Renal cortex interstitium (tissue), 11 donors: ENCODE results near the gene STX1B. TPM values are rescaled to one million over a fixed set of nuclear protein-coding genes. Genes with fewer than 3 reads are reported as not detected.

ENCODE experiments used
- DNase-seq, 11 donors: peaks; one replicate each; pipeline ENCODE4 v3.0.0-alpha.2; 2013; ENCODE audit warnings: low read depth in 9 of 11, low spot score in 4 of 11; ENCODE audit errors: extremely low read depth in 1 of 11
- polyA plus RNA-seq, 3 donors: library from polyadenylated mRNA; unstranded; fragments of 120-200 nt; gene quantifications; one replicate each; pipeline ENCODE4 v1.2.1, GENCODE V29; 2013; ENCODE audit not compliant: insufficient read length in 3 of 3

The STX1B gene
- polyA plus RNA-seq, 3 donors, result 1.2 to 2.7 (median 1.6) TPM

DNA sequence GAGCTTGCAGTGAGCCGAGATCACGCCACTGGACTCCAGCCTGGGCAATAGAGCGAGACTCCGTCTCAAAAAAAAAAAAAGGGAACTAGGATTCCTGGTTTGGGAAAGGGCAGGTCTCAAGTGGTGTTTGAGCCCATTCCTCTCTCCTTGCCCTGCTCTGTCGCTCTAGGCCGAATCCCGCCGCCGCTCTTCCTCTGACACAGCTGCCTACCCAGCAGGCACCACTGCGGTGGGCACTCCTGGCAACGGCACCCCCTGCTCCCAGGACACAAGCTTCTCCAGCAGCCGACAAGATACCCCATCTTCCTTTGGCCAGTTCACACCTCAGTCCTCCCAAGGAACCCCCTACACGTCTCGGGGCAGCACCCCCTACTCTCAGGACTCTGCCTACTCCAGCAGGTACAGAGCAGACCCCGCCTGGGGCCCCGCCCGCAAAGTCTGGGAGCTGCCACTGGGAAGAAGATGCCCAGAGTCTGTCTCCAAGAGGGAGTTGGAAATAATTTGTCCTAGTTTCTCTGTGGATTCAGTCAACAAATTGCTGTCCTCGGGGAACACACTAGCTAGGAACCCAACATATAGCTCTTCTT is 46.4 kb downstream of the STX1B start:
- DNase-seq, result no peak

DNA sequence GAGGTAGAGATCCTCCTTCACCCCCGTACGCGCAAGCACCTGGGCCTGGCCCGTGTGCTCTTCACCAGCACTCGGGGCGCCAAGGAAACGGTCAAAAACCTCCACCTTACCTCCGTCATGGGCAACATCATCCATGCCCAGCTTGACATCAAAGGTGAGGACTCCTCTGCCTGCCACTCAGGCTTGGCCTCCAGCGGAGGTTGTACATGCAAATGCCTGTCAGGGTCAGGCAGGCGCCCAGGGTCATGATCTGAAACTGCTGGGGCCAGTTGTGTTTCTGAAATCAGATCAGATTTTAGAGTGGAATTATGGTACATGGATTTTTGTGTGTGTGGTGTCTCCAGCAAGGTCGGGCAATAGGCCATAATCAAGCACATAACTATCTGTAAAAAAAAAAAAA is 49.1 kb downstream of the STX1B start:
- DNase-seq, result no peak

DNA sequence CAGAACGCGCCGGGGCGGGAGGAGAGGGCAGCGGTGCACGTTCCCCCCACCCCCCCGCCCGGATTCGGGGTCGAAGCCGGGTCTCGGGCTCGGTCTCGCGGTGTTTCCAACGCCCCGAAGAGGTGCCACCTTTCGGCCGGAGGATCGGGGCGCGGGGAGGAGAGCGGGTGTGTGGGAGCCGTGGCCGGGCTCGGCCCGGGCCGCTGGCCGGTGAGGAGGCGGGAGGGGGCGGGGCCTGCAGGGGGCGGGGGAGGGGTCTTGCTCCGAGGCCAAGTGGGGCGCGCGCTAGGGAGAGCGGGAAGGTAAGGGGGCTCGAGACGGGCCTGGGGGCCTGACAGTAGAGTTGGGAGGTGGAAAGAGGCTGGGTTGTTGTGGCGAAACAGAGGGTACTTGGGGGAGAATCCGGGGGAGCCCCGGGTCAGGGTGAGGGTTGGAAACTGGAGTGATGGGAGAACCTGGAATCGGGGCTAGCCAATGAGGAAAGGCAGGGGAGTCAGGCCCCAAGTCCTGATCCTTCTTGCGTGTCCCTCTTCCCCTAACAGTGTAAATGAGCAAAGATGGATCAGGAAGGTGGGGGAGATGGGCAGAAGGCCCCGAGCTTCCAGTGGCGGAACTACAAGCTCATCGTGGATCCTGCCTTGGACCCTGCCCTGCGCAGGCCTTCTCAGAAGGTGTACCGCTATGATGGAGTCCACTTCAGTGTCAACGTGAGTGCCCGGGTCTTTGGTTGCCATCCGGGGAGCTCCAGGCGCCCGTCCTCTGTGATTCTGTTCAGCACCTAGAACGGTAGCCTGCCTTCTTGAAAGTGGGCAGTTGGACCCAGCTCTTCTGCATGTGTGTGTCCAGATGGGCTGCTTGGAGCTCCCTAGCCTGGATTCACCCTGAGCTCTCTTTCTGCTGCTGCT is 52.0 kb downstream of the STX1B start:
- DNase-seq, result peak in 2 of 11 donors; percentile 33 to 34

DNA sequence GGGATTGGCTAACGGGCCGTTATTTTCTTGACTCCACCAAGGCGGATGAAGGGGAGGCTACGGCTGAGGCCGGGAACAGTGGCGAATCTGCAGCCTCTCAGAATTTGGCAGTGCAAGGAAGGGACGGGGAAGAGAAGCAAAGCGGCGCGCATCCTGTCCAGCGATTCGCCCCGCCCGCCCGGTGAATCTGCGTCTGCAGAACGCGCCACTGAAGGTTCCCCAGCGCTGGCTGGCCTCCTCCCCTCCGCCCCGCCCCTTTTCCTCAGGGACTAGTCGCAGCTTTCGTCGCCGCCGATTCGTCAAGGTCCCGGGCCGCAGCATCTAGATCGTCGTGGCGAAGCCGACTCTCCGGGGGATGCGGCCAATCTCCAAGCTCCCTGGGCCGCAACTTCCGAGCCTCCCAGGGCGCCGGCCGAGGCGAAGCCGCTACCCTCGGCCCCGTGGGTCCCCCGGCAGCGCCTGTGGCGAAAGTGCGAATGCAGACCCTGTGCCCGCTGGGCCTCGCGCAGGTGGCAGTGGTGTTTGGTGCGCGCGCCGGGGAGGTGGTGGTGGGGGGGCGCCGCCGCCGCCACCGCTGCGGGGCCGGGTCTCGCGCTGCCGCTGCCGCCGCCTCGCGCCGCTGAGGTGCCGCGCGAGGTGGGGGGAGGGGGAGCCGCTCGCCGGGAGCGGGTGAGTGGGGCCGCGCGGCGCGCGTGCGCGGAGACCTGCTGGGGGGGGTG is 52.8 kb downstream of the STX1B start, which contains the start of gene SETD1A:
Gene SETD1A (plus strand): TSS at position 299 of the 719 bp plus-strand sequence. CDS start 978 bp downstream, outside the sequence.
- peak; percentile 87 to 96 (median 93) for DNase-seq

DNA sequence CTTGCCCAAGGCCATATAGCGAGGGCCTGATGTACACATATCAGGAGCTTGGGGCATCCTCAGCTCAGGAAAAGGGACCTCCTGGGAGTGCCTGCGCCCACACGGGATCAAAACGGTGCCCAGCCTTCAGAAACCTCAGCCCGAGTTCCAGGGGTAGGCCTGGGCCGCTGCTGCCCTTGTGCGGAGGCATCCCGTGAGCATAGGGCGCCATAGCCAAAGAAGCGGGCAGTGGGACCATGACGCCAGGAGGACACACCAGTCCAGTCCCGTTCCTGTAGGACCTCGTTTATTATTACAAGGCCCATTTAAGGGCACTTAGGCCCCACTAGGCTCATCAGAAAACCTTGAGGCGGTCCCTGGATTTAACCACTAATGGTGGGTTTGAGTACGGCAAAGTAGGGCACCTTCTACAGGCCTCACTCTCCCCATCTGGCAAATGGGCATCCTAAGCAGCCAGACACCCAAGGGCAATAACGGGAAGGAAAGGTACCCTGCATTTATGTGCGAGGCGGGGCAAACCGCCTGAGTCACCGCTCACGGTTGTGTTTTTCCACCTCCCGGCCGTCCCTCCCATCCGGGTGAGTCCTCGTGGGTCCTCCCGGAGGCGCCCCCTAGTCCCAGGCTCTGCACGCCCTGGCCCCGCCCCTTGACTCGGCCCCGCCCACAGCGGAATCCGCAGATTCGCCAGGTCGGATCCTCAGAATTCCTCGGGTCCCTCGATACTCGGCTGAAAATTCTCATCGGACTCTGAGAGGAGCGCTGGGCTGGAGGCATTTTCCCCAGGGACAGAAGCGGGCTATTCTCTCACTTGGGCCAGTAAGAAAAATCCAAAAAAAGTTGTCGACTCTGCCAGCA is 53.6 kb downstream of the STX1B start:
- DNase-seq, result peak in 5 of 11 donors; percentile 59 to 80 (median 72)

DNA sequence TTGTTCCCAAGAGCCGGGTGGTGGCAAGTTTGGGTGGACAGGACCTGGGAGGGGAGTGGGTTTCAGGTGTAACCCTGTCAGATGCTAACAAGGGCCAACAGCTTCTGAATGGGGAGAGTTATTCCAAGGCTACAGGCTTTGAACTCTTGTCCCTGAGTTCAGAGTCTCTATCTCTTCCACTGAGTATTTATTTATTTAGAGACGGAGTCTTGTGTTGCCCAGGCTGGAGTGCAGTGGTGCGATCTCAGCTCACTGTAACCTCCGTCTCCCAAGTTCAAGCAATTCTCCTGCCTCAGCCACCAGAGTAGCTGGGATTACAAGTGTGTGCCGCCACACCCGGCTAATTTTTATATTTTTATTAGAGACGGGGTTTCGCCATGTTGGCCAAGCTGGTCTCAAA is 55.4 kb downstream of the STX1B start:
- DNase-seq, result no peak

DNA sequence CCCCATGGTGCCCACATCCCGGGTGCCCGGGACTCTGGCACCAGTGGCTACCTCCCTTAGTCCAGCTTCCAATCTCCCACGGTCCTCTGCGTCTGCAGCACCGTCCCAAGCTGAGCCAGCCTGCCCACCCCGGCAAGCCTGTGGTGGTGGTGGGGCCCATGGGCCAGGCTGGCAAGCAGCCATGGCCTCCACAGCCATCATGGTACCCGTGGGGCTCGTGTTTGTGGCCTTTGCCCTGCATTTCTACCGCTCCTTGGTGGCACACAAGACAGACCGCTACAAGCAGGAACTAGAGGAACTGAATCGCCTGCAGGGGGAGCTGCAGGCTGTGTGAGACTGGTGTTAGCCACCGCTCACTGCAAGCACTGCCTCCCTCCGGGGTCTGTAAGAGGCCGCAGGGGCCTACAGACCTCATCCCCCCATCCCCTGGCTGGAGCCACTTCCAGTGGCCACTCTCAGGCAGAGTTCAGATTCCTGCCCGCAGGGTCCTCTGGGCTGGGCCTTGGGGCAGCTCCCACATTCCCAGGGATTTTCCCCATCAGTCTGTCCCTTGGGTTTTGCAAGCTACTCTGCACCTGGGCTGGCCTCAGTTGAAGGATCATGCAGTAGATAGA is 56.8 kb downstream of the STX1B start:
- DNase-seq, result peak in 6 of 11 donors; percentile 65 to 86 (median 72)

DNA sequence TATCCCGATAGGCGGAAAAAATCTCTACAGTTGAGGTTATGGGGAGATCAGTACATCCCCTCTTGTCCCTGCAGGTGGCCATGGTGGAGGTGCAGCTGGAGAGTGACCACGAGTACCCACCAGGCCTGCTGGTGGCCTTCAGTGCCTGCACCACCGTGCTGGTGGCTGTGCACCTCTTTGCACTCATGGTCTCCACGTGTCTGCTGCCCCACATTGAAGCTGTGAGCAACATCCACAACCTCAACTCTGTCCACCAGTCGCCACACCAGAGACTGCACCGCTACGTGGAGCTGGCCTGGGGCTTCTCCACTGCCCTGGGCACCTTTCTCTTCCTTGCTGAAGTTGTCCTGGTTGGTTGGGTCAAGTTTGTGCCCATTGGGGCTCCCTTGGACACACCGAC is 57.3 kb downstream of the STX1B start:
- no peak for DNase-seq

DNA sequence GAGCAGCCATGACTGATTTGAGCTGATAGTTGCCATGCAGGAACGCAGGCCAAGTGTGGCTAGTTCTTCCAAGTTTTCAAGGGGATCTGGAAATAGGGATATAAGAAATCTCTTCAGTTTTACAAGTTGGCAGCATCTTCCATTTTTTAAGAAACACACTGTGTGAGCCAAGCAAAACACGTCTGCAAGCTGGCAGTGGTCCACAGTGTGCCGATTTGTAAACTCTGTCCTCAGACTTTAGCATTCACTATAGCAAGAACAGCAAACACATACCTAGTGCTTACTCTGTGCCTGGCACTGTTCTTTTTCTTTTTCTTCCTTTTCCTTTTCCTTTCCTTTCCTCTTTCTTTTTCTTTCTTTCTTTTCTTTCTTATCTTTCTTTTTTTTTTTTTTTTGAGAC is 58.7 kb downstream of the STX1B start:
- DNase-seq, result no peak

DNA sequence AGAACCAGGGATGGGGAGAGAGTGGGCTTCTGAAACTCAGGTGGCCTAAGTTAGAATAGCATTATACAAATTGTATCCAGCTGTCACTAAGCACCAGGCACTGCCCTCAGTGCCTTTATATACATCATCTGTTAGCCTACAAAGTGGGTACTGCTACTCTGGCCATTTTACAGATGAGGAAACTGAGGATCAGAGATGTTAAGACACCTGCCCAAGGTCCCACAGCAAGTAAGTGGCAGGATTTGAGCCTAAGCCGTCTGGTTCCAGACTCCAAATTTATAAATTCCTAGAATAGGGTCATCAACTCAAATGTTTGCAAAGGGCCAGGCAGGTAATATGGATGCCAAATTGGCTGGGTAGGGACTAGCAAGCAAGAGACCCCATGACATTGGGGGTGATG is 59.2 kb downstream of the STX1B start:
- DNase-seq, result no peak

DNA sequence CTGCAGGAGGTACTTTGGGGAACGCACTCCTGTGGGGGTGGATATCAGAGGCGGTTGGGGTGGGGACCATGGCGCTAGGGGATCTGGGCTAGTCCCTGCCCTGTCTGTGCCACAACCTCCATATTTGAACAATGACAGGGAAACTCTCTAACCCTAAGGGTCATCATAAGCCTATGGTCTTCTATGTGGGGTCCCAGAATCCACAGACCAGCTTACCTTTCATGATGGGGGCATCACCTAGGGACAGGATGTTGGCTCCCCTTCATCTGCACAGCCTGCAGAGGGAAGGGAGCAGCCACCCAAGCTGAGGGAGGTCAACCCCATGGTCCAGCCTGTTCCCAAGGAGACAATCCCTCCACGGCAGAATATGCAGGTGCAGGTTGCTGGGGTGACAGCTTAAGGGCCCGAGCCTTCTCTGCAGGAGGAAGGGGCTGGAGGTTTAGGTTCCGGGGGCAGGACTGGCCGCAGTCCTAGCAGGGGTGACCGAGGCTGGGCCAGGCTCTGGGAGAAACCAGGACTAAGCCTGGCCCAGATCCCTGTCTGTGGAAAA is 59.8 kb downstream of the STX1B start:
- no peak for DNase-seq

DNA sequence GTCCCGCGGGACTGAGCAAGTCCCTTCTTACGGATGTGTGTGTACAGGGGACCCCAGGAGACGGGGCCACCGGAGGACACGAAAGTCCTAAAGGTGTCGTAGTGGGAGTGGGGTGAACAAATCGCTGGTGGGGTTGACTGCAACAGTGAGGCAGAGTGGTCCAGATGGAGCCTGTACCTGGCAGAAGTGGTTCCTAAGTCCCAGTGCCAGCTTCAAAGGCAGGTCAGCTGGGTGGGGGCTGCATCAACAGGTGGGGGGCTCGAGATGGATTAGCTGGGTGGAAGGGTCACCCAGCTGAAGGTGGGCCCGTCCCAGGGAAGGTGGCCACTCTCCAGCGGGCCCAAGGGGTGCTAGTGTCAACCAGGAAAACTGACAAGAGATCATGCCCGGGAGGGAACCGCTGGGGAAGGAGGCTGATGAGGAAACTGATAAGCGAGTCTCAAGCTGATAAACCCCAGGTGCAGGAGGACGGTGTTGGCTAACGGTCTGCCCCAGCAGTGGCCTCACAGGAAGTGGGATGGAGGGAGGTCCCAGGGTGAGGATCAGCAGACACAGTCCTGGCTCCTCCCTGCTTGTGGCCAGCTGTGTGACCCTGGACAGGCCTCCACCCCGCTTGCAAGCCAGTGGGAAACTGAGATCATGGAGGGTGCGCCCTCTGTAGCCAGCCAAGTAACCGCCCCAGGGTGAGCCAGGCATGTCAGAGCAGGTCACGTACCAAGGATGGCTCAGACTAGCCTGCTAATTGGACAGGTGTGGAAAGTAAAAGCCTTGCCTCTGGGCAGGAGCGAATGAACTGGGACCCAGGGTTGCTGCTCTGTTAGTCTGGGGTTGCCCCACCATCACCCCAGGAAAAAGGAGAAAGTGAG is 60.6 kb downstream of the STX1B start:
- peak in 1 of 11 donors; percentile 36 for DNase-seq

DNA sequence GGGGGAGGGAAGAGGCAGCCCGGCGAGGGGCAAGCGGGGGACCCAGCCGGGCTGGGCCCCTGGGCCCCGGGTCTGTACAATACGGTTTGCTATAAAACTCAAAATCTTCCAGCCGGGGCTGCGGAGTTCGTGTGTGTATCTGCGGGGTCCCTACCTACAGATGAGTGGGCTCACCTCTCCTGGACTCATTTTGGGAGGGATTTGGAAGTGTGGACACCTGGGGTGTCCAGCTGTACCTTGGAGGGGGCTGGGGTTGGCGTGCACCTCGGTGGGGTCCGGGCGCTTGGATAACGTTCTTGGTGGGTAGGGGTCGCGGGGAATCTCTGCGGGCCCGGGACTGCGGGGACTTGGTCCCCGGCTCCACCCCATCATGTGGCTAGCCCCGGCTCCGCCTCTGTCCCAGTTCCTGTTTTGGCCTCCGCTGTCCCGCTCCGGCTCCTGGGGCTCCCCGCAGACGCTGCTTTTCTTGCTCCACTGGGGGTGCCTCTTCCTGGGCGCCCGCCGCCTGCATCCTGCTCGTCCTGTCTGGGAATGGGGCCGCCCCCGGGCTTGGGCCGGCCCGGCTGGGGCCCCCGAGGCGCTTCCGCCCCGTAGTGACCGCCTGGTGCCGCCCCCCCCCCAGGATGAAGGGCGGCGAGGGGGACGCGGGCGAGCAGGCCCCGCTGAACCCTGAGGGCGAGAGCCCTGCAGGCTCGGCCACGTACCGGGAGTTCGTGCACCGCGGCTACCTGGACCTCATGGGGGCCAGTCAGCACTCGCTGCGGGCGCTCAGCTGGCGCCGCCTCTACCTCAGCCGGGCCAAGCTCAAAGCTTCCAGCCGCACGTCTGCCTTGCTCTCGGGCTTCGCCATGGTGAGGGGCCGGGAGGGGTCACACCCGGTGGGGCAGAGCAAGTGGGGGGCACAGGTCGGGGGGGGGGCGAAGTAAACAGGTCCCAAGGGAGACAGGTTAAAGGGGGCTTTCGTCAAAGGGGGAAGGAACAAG is 61.5 kb downstream of the STX1B start, which contains the start of gene ORAI3:
Gene ORAI3 (plus strand): TSS at position 402 of the 983 bp plus-strand sequence. CDS start 222 bp downstream, at position 624.
- DNase-seq, result peak in 2 of 11 donors; percentile 57 to 62

DNA sequence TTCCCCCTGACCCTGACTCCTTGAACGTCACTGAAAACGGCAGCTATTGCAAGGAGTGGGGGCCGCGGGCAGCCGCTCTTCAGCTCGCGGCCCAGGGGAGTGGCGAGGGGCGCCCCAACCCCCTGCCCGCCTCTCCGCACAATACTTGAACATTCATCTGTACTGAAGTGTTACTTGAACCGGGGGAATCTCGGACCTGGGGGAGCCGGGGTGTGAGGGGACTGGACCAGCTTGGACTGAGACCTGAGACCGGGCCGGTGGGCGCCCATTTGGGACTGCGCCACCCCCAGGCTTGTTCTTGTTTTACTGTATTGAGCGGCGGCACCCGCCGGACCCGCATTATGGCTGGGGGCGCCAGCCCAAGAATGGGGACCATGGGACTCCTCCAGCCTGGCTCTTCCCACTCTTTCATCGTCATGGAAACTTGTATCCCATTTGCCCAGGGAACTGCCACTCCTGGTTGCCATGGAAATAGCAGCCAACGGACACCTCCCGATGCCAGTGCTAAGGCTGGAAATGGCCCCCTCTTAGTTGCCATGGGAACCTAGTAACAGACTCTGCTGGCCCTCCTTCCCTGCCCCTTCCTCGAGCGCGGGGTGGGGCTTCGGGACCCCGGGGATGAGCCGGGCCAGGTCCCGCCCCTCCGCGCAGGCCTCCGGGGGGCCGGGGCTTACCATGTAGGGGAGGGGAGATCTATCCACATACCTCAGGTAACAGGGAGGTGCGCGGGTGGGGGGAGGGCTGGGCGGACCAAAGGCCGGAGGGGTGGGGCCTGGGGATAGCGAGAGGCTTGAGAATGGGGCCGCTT is 62.4 kb downstream of the STX1B start:
- peak; percentile 95 to 99 (median 97) for DNase-seq

DNA sequence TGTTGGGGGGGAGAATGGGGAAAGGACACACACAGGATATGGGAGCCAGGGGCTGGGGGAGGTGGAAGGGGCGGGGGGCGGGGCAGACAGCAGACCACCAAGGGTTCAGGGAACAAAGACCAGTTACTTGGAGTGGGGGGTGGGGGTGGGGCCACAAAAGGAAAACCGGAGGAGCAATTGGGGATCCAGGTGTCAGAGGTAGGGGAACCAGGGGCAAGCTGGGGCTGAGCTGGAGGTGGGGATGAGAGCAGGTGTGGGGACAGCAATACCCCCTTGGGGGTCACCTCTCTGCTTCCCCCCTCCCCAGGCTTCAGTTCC is 62.9 kb downstream of the STX1B start:
- DNase-seq, result no peak
